ENCODE measurements around the gene DYRK1B. TPM values are rescaled to one million over a fixed set of nuclear protein-coding genes. Genes with fewer than 3 reads are reported as not detected.

The DYRK1B gene
- total RNA-seq, 4 donors from 2014 or later = 8.3 to 38.7 (median 17.3) TPM

DNA sequence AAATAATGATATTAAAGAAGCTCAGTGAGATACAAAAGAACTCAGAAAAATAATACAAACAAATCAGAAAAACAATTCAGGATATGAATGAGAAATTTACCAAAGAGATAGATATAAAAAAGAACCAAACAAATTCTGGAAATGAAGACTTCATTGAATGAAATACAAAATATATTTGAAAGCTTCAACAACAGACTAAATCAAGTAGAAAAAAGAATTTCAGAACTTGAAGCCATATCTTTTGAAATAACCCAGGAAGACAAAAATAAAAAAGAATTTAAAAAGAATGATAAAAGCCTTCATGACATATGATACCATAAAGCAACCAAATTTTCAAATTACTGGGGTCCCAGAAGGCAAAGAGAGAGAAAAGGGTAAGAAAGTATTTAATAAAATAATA lies 45.7 kb downstream of the DYRK1B start:
- TF ChIP-seq, protein P1, sequence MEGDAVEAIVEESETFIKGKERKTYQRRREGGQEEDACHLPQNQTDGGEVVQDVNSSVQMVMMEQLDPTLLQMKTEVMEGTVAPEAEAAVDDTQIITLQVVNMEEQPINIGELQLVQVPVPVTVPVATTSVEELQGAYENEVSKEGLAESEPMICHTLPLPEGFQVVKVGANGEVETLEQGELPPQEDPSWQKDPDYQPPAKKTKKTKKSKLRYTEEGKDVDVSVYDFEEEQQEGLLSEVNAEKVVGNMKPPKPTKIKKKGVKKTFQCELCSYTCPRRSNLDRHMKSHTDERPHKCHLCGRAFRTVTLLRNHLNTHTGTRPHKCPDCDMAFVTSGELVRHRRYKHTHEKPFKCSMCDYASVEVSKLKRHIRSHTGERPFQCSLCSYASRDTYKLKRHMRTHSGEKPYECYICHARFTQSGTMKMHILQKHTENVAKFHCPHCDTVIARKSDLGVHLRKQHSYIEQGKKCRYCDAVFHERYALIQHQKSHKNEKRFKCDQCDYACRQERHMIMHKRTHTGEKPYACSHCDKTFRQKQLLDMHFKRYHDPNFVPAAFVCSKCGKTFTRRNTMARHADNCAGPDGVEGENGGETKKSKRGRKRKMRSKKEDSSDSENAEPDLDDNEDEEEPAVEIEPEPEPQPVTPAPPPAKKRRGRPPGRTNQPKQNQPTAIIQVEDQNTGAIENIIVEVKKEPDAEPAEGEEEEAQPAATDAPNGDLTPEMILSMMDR (IDR thresholded peaks at IDR 0.05) = no peak
- TF ChIP-seq POLR2A (IDR thresholded peaks at IDR 0.05) = no peak
- no peak overlapping the region for H3K4me3 ChIP-seq
- no peak for DNase-seq
- H3K9me3 ChIP-seq = peaks cover 0 to 7% (median 2%) of the 10 kb centered on the region in 4 donors
- no peaks in the 10 kb centered on the region for H3K4me1 ChIP-seq
- no peaks in the 10 kb centered on the region for H3K36me3 ChIP-seq
- no peak overlapping the region for H3K27ac ChIP-seq
- H3K27me3 ChIP-seq = no peaks in the 10 kb centered on the region

DNA sequence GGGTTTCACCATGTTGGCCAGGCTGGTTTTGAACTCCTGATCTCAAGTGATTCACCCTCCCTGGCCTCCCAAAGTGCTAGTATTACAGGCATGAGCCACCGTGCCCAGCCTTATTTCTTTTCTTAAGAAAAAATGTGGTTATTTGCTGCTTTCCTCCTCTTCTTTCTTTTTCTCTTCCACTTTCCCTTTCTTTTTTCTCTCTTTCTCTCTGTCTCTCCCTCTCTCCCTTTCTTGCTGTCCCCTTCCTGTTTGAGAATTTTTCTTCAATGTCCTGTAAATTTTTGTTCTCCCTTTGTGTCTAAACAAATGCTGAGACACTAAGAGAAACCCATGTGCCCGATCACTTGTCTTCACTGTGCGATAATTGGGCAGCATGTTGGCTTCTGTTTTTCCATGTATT lies 53.1 kb downstream of the DYRK1B start:
- H3K27me3 ChIP-seq = no peaks in the 10 kb centered on the region
- no peak for DNase-seq
- TF ChIP-seq POLR2A (IDR thresholded peaks at IDR 0.05) = no peak
- TF ChIP-seq, protein P1 (IDR thresholded peaks at IDR 0.05) = no peak
- H3K4me1 ChIP-seq = no peaks in the 10 kb centered on the region
- H3K4me3 ChIP-seq = no peak overlapping the region
- no peaks in the 10 kb centered on the region for H3K36me3 ChIP-seq
- no peaks in the 10 kb centered on the region for H3K9me3 ChIP-seq
- H3K27ac ChIP-seq = no peak overlapping the region

DNA sequence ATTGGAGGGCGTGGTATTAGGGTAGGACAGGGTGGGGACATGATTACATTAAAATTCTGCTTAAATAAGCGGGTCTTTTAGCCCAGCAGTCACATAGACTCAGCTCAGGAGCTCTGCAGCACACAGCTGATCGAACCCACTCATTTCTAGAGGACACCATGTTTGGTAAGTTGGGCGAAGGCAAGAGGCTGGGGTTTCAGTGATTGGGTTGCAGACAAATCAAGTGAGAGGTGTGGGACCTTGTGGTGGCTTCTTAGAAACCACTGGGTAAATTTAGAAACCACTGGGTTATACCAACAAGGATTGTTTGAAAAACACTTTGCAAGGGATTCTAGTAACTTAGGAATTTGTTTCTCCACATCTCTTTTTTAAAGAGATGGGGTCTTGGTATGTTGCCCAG lies 55.2 kb downstream of the DYRK1B start, which contains the start of gene LEUTX:
TSS of gene LEUTX (plus strand) at position 92 of the 400 bp plus-strand sequence. CDS start at position 159, 67 bp downstream.
- no peak within 1 kb of the TSS for H3K4me3 ChIP-seq
- TF ChIP-seq, protein P1 (IDR thresholded peaks at IDR 0.05) = no peak
- no peak for TF ChIP-seq POLR2A (IDR thresholded peaks at IDR 0.05)
- H3K27me3 ChIP-seq = no peaks in the 10 kb centered on the region
- no peak within 1 kb of the TSS for H3K27ac ChIP-seq
- DNase-seq = no peak
- H3K9me3 ChIP-seq = no peaks in the 10 kb centered on the region
- H3K4me1 ChIP-seq = no peaks in the 10 kb centered on the region
- H3K36me3 ChIP-seq = no peaks in the 10 kb centered on the region

Small RNA genes within 50 kb of the gene (small RNA-seq; reads per million reads assigned to genes)
- gene MIR6719 = 0 reads per million in 2 donors

Other genes starting within 250 kb of the DYRK1B start
- not detected for gene LGALS13, start 231.6 kb downstream of the DYRK1B start, total RNA-seq
- not detected for gene LGALS16, start 178.2 kb downstream of the DYRK1B start, total RNA-seq
- gene LGALS14, start 129.7 kb downstream of the DYRK1B start, total RNA-seq = not detected
- not detected for gene CLC, start 96.1 kb downstream of the DYRK1B start, total RNA-seq
- not detected for gene LEUTX, start 55.3 kb downstream of the DYRK1B start, total RNA-seq
- 100 to 1,000 TPM in 3 of 4 donors, 10 to 100 TPM in 1; 42.4 to 206 (median 103) TPM for gene FBL, start 12.2 kb upstream of the DYRK1B start, total RNA-seq
- gene FCGBP, start 100.5 kb upstream of the DYRK1B start, total RNA-seq = 1,000 to 10,000 TPM in 3 of 4 donors, 100 to 1,000 TPM in 1; 563 to 4,025 (median 1,224) TPM
- 10 to 100 TPM; 74.4 to 97.9 (median 90.0) TPM for gene PSMC4, start 137.0 kb upstream of the DYRK1B start, total RNA-seq
- 1 to 10 TPM; 3.0 to 5.5 (median 4.8) TPM for gene ZNF546, start 162.9 kb upstream of the DYRK1B start, total RNA-seq
- gene ZNF780B, start 222.1 kb upstream of the DYRK1B start, total RNA-seq = 10 to 100 TPM; 14.5 to 51.2 (median 28.2) TPM

Data from Peyer's patch (tissue), 4 donors.